EL (cell line): Measurements from ENCODE around the gene AFF3.
"Not testable (repeated sequence)": the region's sequence is repeated elsewhere in the genome, so short reads cannot be mapped to it uniquely, and the experiment has no call there.

Experiments used
- DNase-seq: peaks from one replicate; pipeline ENCODE4 v3.0.0-alpha.2; 2016

AFF3 gene

GRCh38 chr2:99507937-99508818 is 634.2 kb downstream of the AFF3 start:
- no peak for DNase-seq

DNA sequence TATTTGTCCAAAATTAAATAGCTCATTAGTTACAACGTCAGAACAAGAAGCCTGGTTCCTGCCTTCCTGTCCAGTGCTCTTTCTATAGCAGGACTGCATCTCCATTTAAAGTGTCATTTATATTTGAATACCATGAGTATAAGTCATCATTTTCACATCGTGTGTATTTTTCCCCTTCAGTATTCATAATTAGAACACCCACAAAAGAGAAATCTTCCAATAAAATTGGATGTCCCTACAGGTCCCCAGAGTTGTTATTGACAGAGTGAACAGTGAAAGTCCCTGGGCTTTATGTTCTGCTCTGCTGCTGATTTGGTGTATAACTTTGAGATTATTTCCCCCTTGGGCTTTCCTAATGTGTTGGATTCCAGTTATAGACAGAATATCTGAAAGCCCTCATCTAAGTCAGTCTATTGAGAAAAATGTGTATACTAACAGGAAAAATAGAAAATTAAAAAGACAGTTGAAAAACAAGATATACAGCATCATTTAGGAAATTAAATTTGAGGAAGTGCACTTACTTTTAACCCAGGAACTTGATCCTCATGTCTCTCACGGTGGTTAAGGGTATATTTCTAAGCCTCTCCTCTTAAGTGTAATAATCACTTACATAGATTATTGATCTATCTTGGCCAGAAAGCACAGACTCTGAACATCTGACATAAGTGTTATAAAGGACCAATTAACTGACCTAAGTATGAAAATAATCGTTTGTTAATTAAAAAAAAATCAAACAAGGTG is 637.4 kb downstream of the AFF3 start:
- DNase-seq: no peak

- not testable (repeated sequence) for DNase-seq
These were observed 638.6 kb downstream of the AFF3 start for GRCh38 chr2:99503662-99504416.

GRCh38 chr2:99496021-99496420 is 646.4 kb downstream of the AFF3 start:
- DNase-seq: no peak
